ENCODE data around the gene VSIG1.

Gene VSIG1

GRCh38 chrX:108032944-108033343 lies 11.9 kb upstream of the VSIG1 start:
- no peak for DNase-seq
- Histone ChIP-seq H3K9me3 (replicated peaks; ENCODE audit: insufficient read depth, low read length) (no peaks in the 10 kb centered on the region), H3K4me3 (ENCODE audit: low read length) (no peak overlapping the region), H2AFZ (ENCODE audit: low read length) (no peak overlapping the region), H3K27ac (ENCODE audit: low read length) (no peak overlapping the region), H3K9me2 (replicated peaks; ENCODE audit: insufficient read depth, low read length) (no peaks in the 10 kb centered on the region), H3K79me2 (ENCODE audit: low read length) (no peaks in the 10 kb centered on the region), H3K36me3 (replicated peaks; ENCODE audit: insufficient read depth, low read length) (no peaks in the 10 kb centered on the region), H3K9ac (ENCODE audit: low read length) (no peak overlapping the region), H3K4me1 (ENCODE audit: low read length) (no peaks in the 10 kb centered on the region), H4K20me1 (ENCODE audit: insufficient read depth, low read length) (no peaks in the 10 kb centered on the region), H3K4me2 (ENCODE audit: low read depth, low read length) (no peak overlapping the region), H3F3A (ENCODE audit: insufficient read depth, low read length) (no peaks in the 10 kb centered on the region), H3K27me3 (replicated peaks; ENCODE audit: insufficient read depth, low read length) (no peaks in the 10 kb centered on the region)
- TF ChIP-seq EZH2phosphoT487 (IDR thresholded peaks at IDR 0.05; ENCODE audit: low read length): no peak
- no peak for TF ChIP-seq CTCF (IDR thresholded peaks at IDR 0.05; ENCODE audit: low read length)
- TF ChIP-seq EZH2 (optimal IDR thresholded peaks at IDR 0.05; ENCODE audit: low read depth, low read length): no peak

GRCh38 chrX:108033890-108034289 lies 11.0 kb upstream of the VSIG1 start:
- TF ChIP-seq EZH2phosphoT487 (IDR thresholded peaks at IDR 0.05; ENCODE audit: low read length): no peak
- no peak for TF ChIP-seq EZH2 (optimal IDR thresholded peaks at IDR 0.05; ENCODE audit: low read depth, low read length)
- TF ChIP-seq CTCF (IDR thresholded peaks at IDR 0.05; ENCODE audit: low read length): no peak
- H3K79me2 ChIP-seq (ENCODE audit: low read length): no peaks in the 10 kb centered on the region
- no peak overlapping the region for H3K4me3 ChIP-seq (ENCODE audit: low read length)
- H3F3A ChIP-seq (ENCODE audit: insufficient read depth, low read length): no peaks in the 10 kb centered on the region
- no peak overlapping the region for H3K27ac ChIP-seq (ENCODE audit: low read length)
- H3K9me3 ChIP-seq (replicated peaks; ENCODE audit: insufficient read depth, low read length): no peaks in the 10 kb centered on the region
- no peaks in the 10 kb centered on the region for H3K4me1 ChIP-seq (ENCODE audit: low read length)
- H4K20me1 ChIP-seq (ENCODE audit: insufficient read depth, low read length): no peaks in the 10 kb centered on the region
- no peaks in the 10 kb centered on the region for H3K9me2 ChIP-seq (replicated peaks; ENCODE audit: insufficient read depth, low read length)
- H3K4me2 ChIP-seq (ENCODE audit: low read depth, low read length): no peak overlapping the region
- DNase-seq: no peak
- H3K27me3 ChIP-seq (replicated peaks; ENCODE audit: insufficient read depth, low read length): no peaks in the 10 kb centered on the region
- no peak overlapping the region for H2AFZ ChIP-seq (ENCODE audit: low read length)
- H3K36me3 ChIP-seq (replicated peaks; ENCODE audit: insufficient read depth, low read length): no peaks in the 10 kb centered on the region
- no peak overlapping the region for H3K9ac ChIP-seq (ENCODE audit: low read length)

GRCh38 chrX:108034725-108035124 lies 10.1 kb upstream of the VSIG1 start:
- no peak for DNase-seq
- Histone ChIP-seq H3K27ac (ENCODE audit: low read length) (no peak overlapping the region), H4K20me1 (ENCODE audit: insufficient read depth, low read length) (no peaks in the 10 kb centered on the region), H3K9me3 (replicated peaks; ENCODE audit: insufficient read depth, low read length) (no peaks in the 10 kb centered on the region), H3K4me3 (ENCODE audit: low read length) (no peak overlapping the region), H3K79me2 (ENCODE audit: low read length) (no peaks in the 10 kb centered on the region), H3K36me3 (replicated peaks; ENCODE audit: insufficient read depth, low read length) (no peaks in the 10 kb centered on the region), H3K9ac (ENCODE audit: low read length) (no peak overlapping the region), H3K27me3 (replicated peaks; ENCODE audit: insufficient read depth, low read length) (no peaks in the 10 kb centered on the region), H3K4me1 (ENCODE audit: low read length) (no peaks in the 10 kb centered on the region), H3K9me2 (replicated peaks; ENCODE audit: insufficient read depth, low read length) (no peaks in the 10 kb centered on the region), H2AFZ (ENCODE audit: low read length) (no peak overlapping the region), H3F3A (ENCODE audit: insufficient read depth, low read length) (no peaks in the 10 kb centered on the region), H3K4me2 (ENCODE audit: low read depth, low read length) (no peak overlapping the region)
- TF ChIP-seq EZH2phosphoT487 (IDR thresholded peaks at IDR 0.05; ENCODE audit: low read length) (no peak), EZH2 (optimal IDR thresholded peaks at IDR 0.05; ENCODE audit: low read depth, low read length) (no peak), CTCF (IDR thresholded peaks at IDR 0.05; ENCODE audit: low read length) (no peak)
